Central memory CD4-positive, alpha-beta T cell (primary cell): Measurements from ENCODE around the gene GP2.

Experiments used
- DNase-seq: peaks from one replicate; pipeline ENCODE4 v3.0.0; 2022
- total RNA-seq, 3 experiments: gene quantifications; one replicate each; lab custom pipeline; 2026; lab: John Stamatoyannopoulos, UW

Gene GP2
- total RNA-seq: 0 reads per million in 3 experiments

GRCh38 chr16:20327444-20328041, at the start of gene GP2:
Gene GP2, minus strand, starts transcription at chr16:20327513. Its CDS starts 1,082 bp downstream, at chr16:20326431.
- DNase-seq: no peak

GRCh38 chr16:20372701-20373100, 45.4 kb upstream of the GP2 start:
- no peak for DNase-seq

- no peak for DNase-seq
Observed at GRCh38 chr16:20369452-20370054, 42.2 kb upstream of the GP2 start.

- no peak for DNase-seq
Observed at GRCh38 chr16:20364051-20364450, 36.7 kb upstream of the GP2 start.

- DNase-seq: no peak
Observed at GRCh38 chr16:20363191-20363590, 35.9 kb upstream of the GP2 start.

- DNase-seq: no peak
Observed at GRCh38 chr16:20359997-20360396, 32.7 kb upstream of the GP2 start.

- no peak for DNase-seq
Observed at GRCh38 chr16:20355114-20355782, 27.9 kb upstream of the GP2 start.

GRCh38 chr16:20353379-20353778, 26.1 kb upstream of the GP2 start:
- no peak for DNase-seq

- no peak for DNase-seq
Observed at GRCh38 chr16:20352615-20353014, 25.3 kb upstream of the GP2 start, which contains the start of gene UMOD. Gene UMOD, minus strand, starts transcription at chr16:20352715. Its CDS starts 1,978 bp downstream, at chr16:20350737.

GRCh38 chr16:20349615-20350014, 22.3 kb upstream of the GP2 start:
- DNase-seq: no peak

- DNase-seq: no peak
Observed at GRCh38 chr16:20348365-20349185, 21.3 kb upstream of the GP2 start.

- DNase-seq: no peak
Observed at GRCh38 chr16:20347666-20348364, 20.5 kb upstream of the GP2 start.

- DNase-seq: no peak
Observed at GRCh38 chr16:20344611-20345010, 17.3 kb upstream of the GP2 start.

- no peak for DNase-seq
Observed at GRCh38 chr16:20339744-20340143, 12.4 kb upstream of the GP2 start.

- DNase-seq: no peak
Observed at GRCh38 chr16:20336955-20337354, 9.6 kb upstream of the GP2 start.

- no peak for DNase-seq
Observed at GRCh38 chr16:20334396-20334795, 7.1 kb upstream of the GP2 start.

- no peak for DNase-seq
Observed at GRCh38 chr16:20333120-20333519, 5.8 kb upstream of the GP2 start.

GRCh38 chr16:20332411-20332810, 5.1 kb upstream of the GP2 start:
- DNase-seq: no peak

- no peak for DNase-seq
Observed at GRCh38 chr16:20331635-20332034, 4.3 kb upstream of the GP2 start.

- no peak for DNase-seq
Observed at GRCh38 chr16:20329392-20330138, 2.3 kb upstream of the GP2 start.

GRCh38 chr16:20326321-20326720, 992 bp downstream of the GP2 start:
- no peak for DNase-seq

- no peak for DNase-seq
Observed at GRCh38 chr16:20325005-20325404, 2.3 kb downstream of the GP2 start.
